ENCODE results near the gene FAAP24. TPM values are rescaled to one million over a fixed set of nuclear protein-coding genes. Genes with fewer than 3 reads are reported as not detected.
A peak's percentile ranks its signal among the peaks of the same experiment; 100 is the strongest.
"Not testable (repeated sequence)": the region's sequence is repeated elsewhere in the genome, so short reads cannot be mapped to it uniquely, and the experiment has no call there.

Gene FAAP24
- total RNA-seq, 1 experiment from 2014 or later, result 6.0 TPM

- no peaks in the 10 kb centered on the region for H3K9me3 ChIP-seq (ENCODE audit: control insufficient read depth, low read depth, low read length)
- H3K4me1 Mint-ChIP-seq, result peaks cover 24 to 44% of the 10 kb centered on the region in 2 experiments
- no peak overlapping the region for H3K18ac ChIP-seq (ENCODE audit: insufficient read length, low read depth, low read length)
- H3K23me2 ChIP-seq (ENCODE audit: insufficient read length, low read depth, low read length, poor library complexity, severe bottlenecking), result peaks cover 4% of the 10 kb centered on the region
- H3K79me2 ChIP-seq (ENCODE audit: insufficient read depth, low read length), result no peaks in the 10 kb centered on the region
- peaks cover 11 to 15% of the 10 kb centered on the region in 2 experiments for H3K9me3 Mint-ChIP-seq
- no peaks in the 10 kb centered on the region for H3K27me3 Mint-ChIP-seq (ENCODE audit: low read depth)
- H2BK15ac ChIP-seq (ENCODE audit: low read depth, low read length), result no peak overlapping the region
- H4K20me1 ChIP-seq (ENCODE audit: control insufficient read depth, insufficient read depth, insufficient read length), result no peaks in the 10 kb centered on the region
- H2BK5ac ChIP-seq (ENCODE audit: insufficient read length, low read length), result no peak overlapping the region
- no peak overlapping the region for H2BK20ac ChIP-seq (ENCODE audit: low read depth, low read length, poor library complexity, severe bottlenecking)
- no peak overlapping the region for H3K9ac ChIP-seq (ENCODE audit: extremely low read depth, insufficient read length, low read length)
- no peaks in the 10 kb centered on the region for H3K27me3 ChIP-seq (ENCODE audit: insufficient read depth, low read length)
- no peak overlapping the region for H2BK120ac ChIP-seq (ENCODE audit: low read depth, low read length, poor library complexity, severe bottlenecking)
- no peak overlapping the region for H3K14ac ChIP-seq (ENCODE audit: insufficient read depth, low read length)
- peaks cover 2% of the 10 kb centered on the region for H3K79me1 ChIP-seq (ENCODE audit: insufficient read depth, low read depth, low read length, poor library complexity, severe bottlenecking)
- no peak overlapping the region for H3T11ph ChIP-seq (ENCODE audit: low read length)
- no peak overlapping the region for H4K8ac ChIP-seq (replicated peaks; ENCODE audit: insufficient read length, low read depth, low read length)
- H2BK12ac ChIP-seq (ENCODE audit: insufficient read length, low read depth, low read length), result no peak overlapping the region
- H3K4me3 Mint-ChIP-seq, result no peak overlapping the region
- H3K27ac ChIP-seq (ENCODE audit: insufficient read length, low read depth, low read length), result no peak overlapping the region
- peaks cover 3% of the 10 kb centered on the region; the same call in 1 of the 2 replicates for H3K4me1 ChIP-seq (ENCODE audit: insufficient read depth, low read length)
- no peak overlapping the region for H3K4me2 ChIP-seq (ENCODE audit: insufficient read depth, insufficient read length, low read length)
- peaks cover 22 to 51% (median 45%) of the 10 kb centered on the region in 3 experiments for H3K36me3 Mint-ChIP-seq (ENCODE audit: insufficient read depth in 1 of 3, low read depth in 3 of 3)
- H3K4ac ChIP-seq (ENCODE audit: low read depth, low read length), result no peak overlapping the region
- DNase-seq, result no peak
- H3K23ac ChIP-seq (ENCODE audit: insufficient read length, low read depth, low read length), result no peak overlapping the region
- no peak overlapping the region for H4K91ac ChIP-seq (ENCODE audit: insufficient read length, low read depth, low read length)
- no peak for TF ChIP-seq CTCF (conservative IDR thresholded peaks at IDR 0.05)
- peak overlapping the region; percentile 44 to 68 (median 59); a peak in 3 of 7 replicates for H3K27ac Mint-ChIP-seq
- H2AK5ac ChIP-seq (ENCODE audit: insufficient read length, low read length), result no peak overlapping the region
- no peak overlapping the region for H2AFZ ChIP-seq (ENCODE audit: low read length)
- H4K5ac ChIP-seq (ENCODE audit: insufficient read length, low read depth, low read length), result no peak overlapping the region
- no peak overlapping the region for H3K56ac ChIP-seq (ENCODE audit: insufficient read length, low read depth, low read length)
- no CpG with 5 or more reads among the region's 8 CpGs for WGBS (ENCODE audit: extremely low coverage, insufficient read length, low lambda C conversion rate)
Measured at GRCh38 chr19:33024398-33024797, 52.4 kb downstream of the FAAP24 start.

- not testable (repeated sequence) for H4K5ac ChIP-seq (ENCODE audit: insufficient read length, low read depth, low read length); H3K4me1 ChIP-seq (ENCODE audit: insufficient read depth, low read length); H2BK120ac ChIP-seq (ENCODE audit: low read depth, low read length, poor library complexity, severe bottlenecking); H2AK5ac ChIP-seq (ENCODE audit: insufficient read length, low read length); H3K23me2 ChIP-seq (ENCODE audit: insufficient read length, low read depth, low read length, poor library complexity, severe bottlenecking); H2BK20ac ChIP-seq (ENCODE audit: low read depth, low read length, poor library complexity, severe bottlenecking); H4K8ac ChIP-seq (replicated peaks; ENCODE audit: insufficient read length, low read depth, low read length); H3K4me3 Mint-ChIP-seq; H3K79me2 ChIP-seq (ENCODE audit: insufficient read depth, low read length); H3K27me3 Mint-ChIP-seq (ENCODE audit: low read depth); H3K4me2 ChIP-seq (ENCODE audit: insufficient read depth, insufficient read length, low read length); H3K27ac ChIP-seq (ENCODE audit: insufficient read length, low read depth, low read length); H2AFZ ChIP-seq (ENCODE audit: low read length); H3K79me1 ChIP-seq (ENCODE audit: insufficient read depth, low read depth, low read length, poor library complexity, severe bottlenecking); H3K9ac ChIP-seq (ENCODE audit: extremely low read depth, insufficient read length, low read length); H2BK15ac ChIP-seq (ENCODE audit: low read depth, low read length); H3K18ac ChIP-seq (ENCODE audit: insufficient read length, low read depth, low read length); DNase-seq; H4K20me1 ChIP-seq (ENCODE audit: control insufficient read depth, insufficient read depth, insufficient read length); H4K91ac ChIP-seq (ENCODE audit: insufficient read length, low read depth, low read length); H3K23ac ChIP-seq (ENCODE audit: insufficient read length, low read depth, low read length); H3K4ac ChIP-seq (ENCODE audit: low read depth, low read length); H3T11ph ChIP-seq (ENCODE audit: low read length); H3K27me3 ChIP-seq (ENCODE audit: insufficient read depth, low read length); H3K56ac ChIP-seq (ENCODE audit: insufficient read length, low read depth, low read length); H2BK5ac ChIP-seq (ENCODE audit: insufficient read length, low read length); H2BK12ac ChIP-seq (ENCODE audit: insufficient read length, low read depth, low read length); H3K9me3 ChIP-seq (ENCODE audit: control insufficient read depth, low read depth, low read length); H3K14ac ChIP-seq (ENCODE audit: insufficient read depth, low read length)
- Mint-ChIP-seq H3K36me3 (ENCODE audit: insufficient read depth in 1 of 3, low read depth in 3 of 3) (peaks cover 33 to 55% (median 46%) of the 10 kb centered on the region in 3 experiments), H3K27ac (peak overlapping the region in 2 of 3 experiments; percentile 49 to 92; a peak in 3 of 7 replicates), H3K4me1 (peaks cover 24 to 41% of the 10 kb centered on the region in 2 experiments), H3K9me3 (peaks cover 24 to 26% of the 10 kb centered on the region in 2 experiments)
- WGBS (ENCODE audit: extremely low coverage, insufficient read length, low lambda C conversion rate), result no CpG with 5 or more reads among the region's 12 CpGs
Measured at GRCh38 chr19:33025468-33026238, 53.6 kb downstream of the FAAP24 start.

All from H9 (cell line).